ENCODE data around the gene TPCN1.

TPCN1 gene

DNA sequence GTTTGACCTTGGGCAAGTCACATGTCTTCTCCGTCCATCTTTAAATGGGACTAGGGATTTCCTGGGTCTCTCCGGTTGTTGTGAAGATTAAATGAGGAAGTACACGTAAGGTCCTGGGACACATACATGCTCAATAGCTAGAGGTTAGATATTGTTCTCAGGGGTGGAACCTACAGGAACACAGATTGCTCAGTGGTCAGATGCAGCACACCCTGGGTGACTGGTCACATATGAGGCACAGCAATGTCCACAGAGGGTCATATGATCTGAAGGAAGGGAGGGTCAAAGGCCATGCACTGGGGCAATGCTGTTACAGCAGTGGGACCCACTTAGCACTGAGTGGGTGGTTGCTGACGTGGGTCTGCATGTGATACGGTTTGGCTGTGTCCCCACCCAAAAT is 125.1 kb downstream of the TPCN1 start:
- Histone ChIP-seq H3K4me3 (no peak overlapping the region), H3K27ac (no peak overlapping the region)

DNA sequence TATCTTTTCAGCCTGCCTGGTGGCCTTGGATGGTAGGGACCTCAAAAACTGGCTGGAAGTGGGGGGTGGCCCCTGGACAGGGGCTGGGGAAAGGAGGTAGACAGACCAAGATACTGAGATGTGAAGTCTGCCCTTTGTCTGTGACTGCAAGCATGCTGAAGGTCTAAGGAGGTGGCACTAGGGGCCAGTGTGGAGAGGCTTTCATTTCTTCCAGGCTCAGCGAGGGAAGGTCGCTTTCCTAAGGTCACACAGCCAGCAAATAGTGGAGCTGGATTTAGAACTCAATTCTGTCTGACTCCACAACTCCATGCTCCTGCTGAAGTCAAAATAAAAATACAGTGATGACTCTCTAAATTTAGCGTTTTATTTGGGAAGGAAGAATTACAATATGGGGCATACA is 125.8 kb downstream of the TPCN1 start:
- H3K27ac ChIP-seq = no peak overlapping the region
- H3K4me3 ChIP-seq = no peak overlapping the region

GRCh38 chr12:113347892-113348291 is 126.6 kb downstream of the TPCN1 start:
- H3K27ac ChIP-seq = no peak overlapping the region
- H3K4me3 ChIP-seq = no peak overlapping the region

Measured in skin epidermis (tissue), 12 donors.